ENCODE results near the gene CDHR3.

The CDHR3 gene

DNA sequence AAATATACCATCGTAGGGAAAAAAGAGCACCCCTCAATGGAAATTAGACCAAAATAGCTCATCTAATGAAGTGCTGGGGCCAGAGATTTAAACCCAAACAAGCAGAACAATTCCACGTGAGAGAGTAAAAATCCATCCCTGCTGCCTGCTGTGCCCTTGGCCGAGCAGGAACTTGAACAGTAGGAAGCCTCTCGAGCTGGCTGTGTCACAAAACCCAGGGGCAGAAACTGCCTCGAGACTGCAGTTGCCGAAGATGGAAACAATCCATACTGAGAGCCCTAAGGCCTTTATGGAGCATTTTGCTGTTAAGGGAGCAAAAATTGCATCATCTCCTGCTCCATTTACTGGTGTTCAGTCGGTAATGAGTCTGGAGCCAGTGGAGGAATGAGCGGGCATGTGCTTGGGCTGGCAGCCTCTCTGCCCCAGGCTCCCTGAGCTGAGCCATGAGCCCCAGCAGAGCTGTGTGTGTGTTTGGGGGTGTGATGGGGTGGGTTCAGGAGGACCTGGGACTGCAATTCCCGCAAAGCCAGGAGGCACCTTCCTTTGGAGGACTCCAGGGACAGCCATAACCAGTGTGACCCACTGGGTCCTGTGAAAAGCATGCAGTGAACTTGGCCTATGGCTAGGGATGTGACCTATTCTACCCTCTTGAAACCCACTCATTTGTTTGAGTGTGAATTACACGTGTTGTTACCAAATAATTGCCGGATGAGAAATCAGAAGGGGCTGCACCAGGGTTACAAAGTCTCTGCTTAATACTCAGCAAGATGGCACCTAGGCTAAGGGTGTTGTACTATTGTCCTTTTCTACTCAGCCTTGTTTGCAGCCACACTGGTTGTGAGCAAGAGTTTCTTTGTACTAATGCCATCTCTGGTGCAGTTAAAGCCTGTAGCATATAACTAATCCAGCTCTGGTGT, 58.3 kb downstream of the CDHR3 start:
- TF ChIP-seq GATA3 (IDR thresholded peaks at IDR 0.05; ENCODE audit: low read depth, low read length) (no peak), GATA2 (IDR thresholded peaks at IDR 0.05; ENCODE audit: low read depth, low read length) (no peak)

DNA sequence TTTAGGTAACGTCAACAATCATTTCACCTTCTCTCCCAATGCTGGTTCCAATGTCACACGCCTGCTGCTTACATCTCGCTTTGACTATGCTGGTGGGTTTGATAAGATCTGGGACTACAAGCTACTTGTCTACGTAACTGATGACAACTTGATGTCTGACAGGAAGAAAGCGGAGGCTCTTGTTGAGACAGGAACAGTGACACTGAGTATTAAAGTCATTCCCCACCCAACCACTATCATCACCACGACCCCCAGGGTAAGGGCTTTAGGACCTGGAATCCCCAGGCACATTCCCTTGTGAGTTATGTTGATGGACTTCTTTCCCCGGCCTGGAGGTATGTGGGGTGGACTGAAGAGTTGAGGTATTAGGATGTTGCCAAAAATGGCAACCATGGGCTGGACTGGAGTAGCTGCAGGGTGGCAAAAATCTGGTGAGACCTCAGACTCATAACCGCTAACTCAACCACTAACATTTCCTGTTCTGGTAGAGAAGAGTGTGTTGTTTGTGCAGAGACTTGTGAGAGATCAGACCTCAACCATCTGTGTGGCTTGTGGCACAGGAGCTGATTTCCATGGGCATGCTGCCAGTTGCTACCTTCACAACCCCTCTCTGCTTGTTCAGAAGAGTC, 59.2 kb downstream of the CDHR3 start:
- TF ChIP-seq GATA2 (IDR thresholded peaks at IDR 0.05; ENCODE audit: low read depth, low read length) (no peak), GATA3 (IDR thresholded peaks at IDR 0.05; ENCODE audit: low read depth, low read length) (no peak)

DNA sequence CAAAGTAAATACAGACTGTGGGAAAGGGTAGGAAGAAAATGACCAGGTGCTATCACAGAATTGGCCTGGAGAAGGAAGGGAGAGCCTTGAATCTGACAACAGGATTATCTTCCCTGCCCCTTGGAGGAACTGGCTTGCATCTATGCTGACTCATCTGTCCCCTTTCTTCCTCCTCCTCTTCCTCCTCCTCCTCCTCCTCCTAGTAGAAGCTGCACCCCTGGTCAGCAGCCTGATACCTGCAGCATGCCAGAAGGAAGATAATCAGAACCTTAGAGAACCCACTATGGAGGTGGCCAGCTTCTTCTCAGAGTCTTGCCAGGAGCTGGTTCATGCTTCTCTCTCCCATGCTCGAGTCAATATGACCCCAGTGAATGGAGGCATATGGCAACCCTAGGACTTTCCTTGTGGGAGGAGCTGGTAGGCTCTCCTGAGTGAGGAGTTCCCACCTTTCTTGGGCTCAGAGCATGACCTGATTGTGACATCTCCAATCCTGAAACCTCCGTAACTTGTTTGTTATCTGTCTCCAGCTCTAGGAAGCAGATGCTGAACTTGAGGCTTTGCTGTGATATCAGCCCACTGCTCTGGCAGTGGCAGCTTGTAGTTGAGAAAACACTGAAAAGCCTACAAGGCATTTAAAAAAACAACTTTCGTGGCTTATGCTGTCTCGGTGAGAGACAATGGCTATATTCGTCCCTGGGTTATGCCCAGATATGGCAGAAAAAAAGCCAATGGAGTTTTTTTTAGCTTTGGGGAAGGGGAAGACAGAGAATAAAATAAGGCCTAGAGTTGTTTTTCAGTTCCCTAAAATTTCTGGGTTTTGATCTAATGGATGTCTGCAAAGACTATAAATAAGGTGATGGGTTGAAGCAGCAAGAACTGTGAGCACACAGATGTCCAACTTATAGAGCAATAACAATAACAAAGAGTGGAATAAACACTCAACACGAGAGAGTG, 60.6 kb downstream of the CDHR3 start:
- TF ChIP-seq GATA3 (IDR thresholded peaks at IDR 0.05; ENCODE audit: low read depth, low read length) (no peak), GATA2 (IDR thresholded peaks at IDR 0.05; ENCODE audit: low read depth, low read length) (no peak)

DNA sequence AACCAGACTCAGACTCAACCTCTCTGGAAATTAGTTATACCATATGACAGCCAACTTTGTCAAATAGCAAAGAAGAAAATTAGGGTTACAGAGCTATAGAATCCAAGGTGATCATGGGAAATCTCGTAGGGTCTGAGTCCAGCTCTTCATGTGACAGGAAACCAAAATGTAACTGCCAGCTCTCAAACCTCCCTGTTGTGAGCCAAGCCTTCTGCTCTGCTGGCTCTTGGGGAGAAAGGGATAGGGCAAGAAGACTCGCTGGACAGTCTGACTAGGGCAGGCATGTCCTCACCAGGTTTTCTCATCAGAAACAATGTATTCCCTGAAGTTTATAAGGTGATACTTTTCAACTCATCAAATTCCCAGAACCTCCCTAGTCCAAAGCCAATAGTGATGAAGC, 63.0 kb downstream of the CDHR3 start:
- no peak for TF ChIP-seq GATA3 (IDR thresholded peaks at IDR 0.05; ENCODE audit: low read depth, low read length)
- no peak for TF ChIP-seq GATA2 (IDR thresholded peaks at IDR 0.05; ENCODE audit: low read depth, low read length)

DNA sequence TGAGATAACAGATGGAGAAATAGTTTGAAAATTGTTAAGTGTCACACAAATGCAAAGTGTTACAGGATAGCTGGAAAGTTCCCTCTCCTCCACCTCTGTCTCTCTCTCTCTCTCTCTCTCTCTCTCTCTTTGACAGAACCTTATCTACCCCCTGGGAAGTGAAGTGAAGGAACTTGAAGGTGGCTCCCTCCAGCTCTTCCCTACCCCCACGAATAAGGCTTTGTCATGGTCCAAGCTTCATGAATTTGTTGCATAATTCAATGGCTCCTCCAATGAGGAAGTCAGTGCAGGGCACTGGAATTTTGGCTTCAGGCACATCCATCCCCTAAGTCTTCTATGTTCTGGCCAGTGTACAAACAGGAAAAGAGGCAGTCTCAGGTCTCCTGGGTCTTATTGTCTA, 66.4 kb downstream of the CDHR3 start:
- TF ChIP-seq GATA2 (IDR thresholded peaks at IDR 0.05; ENCODE audit: low read depth, low read length) (no peak), GATA3 (IDR thresholded peaks at IDR 0.05; ENCODE audit: low read depth, low read length) (no peak)

DNA sequence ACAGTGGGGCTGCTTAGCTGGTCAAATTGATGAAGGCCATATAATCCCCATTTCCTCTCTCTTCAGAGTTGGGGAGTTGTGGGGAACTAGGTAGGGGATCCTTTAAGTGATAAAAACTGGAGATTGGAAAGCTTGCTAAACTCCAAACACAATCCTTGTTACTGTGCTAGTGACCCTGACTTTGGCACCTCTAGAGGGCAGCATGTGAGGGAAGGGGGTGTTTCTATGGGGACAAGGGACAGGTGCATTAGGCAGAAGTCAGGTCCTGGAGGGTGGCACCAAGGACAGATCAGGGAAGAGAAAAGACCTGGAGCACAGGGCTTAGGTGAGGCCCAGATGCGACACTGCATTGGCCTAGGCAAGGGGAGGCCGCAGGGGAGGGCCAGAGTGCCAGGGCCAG, 66.9 kb downstream of the CDHR3 start:
- TF ChIP-seq GATA3 (IDR thresholded peaks at IDR 0.05; ENCODE audit: low read depth, low read length) (no peak), GATA2 (IDR thresholded peaks at IDR 0.05; ENCODE audit: low read depth, low read length) (no peak)

DNA sequence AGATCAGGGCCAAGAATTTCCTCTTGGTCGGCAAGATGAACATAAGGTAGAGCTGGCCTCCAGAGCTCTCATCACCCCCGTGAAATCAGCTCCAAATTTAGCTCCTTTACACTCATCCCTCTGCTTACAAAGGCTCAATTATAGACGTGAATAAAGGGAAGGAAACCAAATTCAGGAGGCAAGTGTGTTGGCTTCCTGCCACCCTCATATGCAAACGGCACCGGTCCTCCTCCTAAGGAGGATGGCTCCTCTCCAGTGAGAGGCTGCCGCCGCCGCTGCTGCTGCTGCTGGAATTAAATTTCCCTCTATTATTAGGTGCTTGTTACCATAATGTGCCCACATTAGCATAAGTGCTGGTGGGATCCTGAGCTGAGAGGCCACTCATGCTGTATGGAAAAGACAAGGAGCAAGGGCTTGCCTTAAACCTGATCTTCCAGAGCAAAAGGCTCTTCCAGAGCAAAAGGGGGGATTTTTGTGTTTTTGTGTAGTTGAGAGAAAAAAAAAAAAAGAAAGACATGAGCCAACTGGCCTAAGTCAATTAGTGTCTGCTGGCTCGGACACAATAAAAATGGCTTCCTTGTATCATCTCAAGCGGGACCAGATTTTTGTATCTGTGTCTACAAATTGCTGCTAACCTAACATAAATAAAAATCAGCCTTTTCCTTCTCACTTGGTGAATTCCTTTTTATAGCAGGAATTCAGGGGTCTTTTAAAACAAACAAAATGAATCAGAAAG, 68.4 kb downstream of the CDHR3 start:
- TF ChIP-seq GATA2 (IDR thresholded peaks at IDR 0.05; ENCODE audit: low read depth, low read length) (no peak), GATA3 (IDR thresholded peaks at IDR 0.05; ENCODE audit: low read depth, low read length) (no peak)

DNA sequence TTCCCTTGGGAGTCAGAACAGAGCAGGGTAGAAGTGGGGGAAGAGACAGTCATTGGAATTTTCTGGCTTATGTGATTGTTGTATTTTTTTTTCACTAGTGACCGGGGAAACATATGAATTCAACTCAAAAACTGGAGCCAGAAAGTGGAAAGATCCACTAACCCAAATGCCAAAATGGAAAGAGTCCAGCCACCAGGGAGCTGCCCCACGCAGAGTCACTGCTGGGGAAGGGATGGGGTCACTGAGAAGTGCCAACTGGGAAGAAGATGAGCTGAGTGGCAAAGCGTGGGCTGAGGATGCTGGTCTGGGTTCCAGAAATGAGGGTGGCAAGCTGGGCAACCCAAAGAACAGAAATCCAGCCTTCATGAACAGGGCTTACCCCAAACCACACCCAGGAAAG, 69.2 kb downstream of the CDHR3 start:
- TF ChIP-seq GATA2 (IDR thresholded peaks at IDR 0.05; ENCODE audit: low read depth, low read length), result no peak
- no peak for TF ChIP-seq GATA3 (IDR thresholded peaks at IDR 0.05; ENCODE audit: low read depth, low read length)

DNA sequence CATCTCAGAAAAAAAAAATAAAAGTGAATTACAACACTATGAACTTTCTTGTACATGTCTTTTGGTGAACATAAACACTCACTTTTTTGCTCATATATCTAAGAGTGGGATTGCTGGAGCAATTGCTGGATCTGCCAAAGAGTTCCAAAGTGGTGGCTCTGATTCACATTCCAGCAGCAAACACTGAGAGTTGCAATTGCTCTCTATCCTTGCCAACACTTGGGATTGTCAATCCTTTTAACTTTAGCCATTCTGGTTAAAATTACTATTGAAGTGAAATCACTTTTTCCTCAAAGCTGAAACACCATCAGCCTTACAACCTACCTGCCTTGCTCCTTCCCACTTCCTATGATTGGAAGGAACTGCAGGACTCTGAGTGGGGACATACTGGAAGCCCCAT, 70.7 kb downstream of the CDHR3 start:
- TF ChIP-seq GATA2 (IDR thresholded peaks at IDR 0.05; ENCODE audit: low read depth, low read length) (no peak), GATA3 (IDR thresholded peaks at IDR 0.05; ENCODE audit: low read depth, low read length) (no peak)

DNA sequence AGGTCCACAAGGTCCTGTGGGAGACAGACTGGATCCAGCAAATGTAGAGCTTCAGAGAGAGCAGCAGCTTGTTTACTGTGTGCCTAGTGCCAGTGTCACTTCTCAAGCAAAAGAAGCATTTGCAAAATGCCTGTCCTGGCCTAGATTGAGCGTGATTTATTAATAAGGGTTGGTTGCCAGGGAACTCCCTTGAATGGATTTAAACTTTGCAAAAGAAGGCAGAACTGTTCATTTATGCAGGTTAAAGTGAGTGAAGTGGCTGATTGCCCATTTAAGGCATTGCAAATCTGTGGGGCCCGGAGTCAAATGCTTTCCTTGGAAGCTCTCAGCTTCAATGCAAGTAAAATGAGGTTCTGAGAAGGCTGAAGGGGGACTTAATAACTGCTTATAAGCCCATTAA, 71.3 kb downstream of the CDHR3 start:
- no peak for TF ChIP-seq GATA2 (IDR thresholded peaks at IDR 0.05; ENCODE audit: low read depth, low read length)
- TF ChIP-seq GATA3 (IDR thresholded peaks at IDR 0.05; ENCODE audit: low read depth, low read length), result no peak

DNA sequence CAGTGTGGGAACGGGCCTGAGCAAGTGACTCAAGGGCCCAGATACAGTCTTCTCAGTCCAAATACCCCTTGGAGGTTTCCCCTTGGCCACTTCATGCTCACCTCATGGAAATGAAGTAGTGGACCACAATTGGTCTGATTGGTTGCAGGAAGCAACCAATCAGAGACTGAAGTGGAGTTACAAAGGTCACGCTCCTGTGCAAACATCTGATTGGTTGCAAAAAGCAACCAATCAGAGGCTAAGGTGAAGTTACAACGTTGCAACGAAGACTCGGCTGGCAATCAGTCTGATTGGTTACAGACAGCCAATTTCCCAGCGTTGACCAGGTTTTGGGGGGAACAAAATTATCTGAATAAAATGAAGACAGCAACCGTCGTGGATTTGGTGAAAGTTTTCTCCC, 72.5 kb downstream of the CDHR3 start:
- TF ChIP-seq GATA2 (IDR thresholded peaks at IDR 0.05; ENCODE audit: low read depth, low read length), result no peak
- no peak for TF ChIP-seq GATA3 (IDR thresholded peaks at IDR 0.05; ENCODE audit: low read depth, low read length)

DNA sequence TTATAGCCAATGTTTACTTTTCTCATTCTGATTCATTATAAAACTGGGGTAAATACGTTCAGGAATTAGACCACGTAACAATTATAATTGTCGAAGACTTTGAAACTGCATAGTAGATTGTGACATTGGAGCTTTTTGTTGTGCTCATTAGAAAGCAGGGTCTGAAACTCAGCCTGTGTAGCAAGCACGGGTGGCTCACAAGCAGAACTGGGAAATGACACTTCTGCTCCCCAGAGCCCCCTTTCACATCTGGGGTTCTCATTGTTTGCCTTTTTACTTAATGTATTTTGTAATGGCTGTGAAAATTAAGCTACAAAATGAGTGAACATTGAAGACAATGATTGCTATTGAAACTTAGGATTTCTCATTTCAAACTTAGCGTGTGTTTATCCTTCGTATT, 72.9 kb downstream of the CDHR3 start:
- no peak for TF ChIP-seq GATA2 (IDR thresholded peaks at IDR 0.05; ENCODE audit: low read depth, low read length)
- no peak for TF ChIP-seq GATA3 (IDR thresholded peaks at IDR 0.05; ENCODE audit: low read depth, low read length)

DNA sequence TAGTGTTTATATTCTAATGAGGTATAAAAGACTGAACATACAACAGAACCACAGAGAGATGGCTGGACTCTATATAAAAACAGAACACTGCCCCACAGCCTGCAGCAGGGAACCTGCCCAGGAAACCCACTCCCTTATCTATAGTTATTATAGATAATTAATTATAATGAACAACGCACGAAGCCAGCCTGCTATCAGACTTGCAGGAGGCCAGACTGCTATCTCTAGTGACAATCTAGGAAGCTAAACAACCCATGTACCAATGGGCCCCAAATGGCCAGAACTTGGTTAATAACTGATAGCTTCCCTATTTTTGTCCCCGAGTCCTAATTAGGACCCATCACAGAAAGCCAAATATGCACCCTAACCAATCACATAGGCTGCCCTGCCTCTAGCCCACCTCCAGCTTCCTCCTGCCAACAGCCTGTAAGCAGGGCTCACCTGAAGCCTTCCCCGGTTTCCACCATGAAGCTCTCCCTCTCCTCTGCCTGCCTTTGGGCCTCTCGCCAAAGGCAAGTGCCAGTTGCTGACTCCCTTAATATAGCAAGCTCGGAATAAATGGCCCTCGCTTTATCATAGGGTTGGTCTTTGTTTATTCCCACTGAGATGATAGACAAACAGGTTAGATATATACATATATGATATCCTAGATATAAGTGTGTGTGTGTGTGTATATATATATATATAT, 74.6 kb downstream of the CDHR3 start:
- TF ChIP-seq GATA3 (IDR thresholded peaks at IDR 0.05; ENCODE audit: low read depth, low read length), result peak; percentile 78; the same call in 1 of the 2 replicates
- TF ChIP-seq GATA2 (IDR thresholded peaks at IDR 0.05; ENCODE audit: low read depth, low read length), result peak; percentile 93
